H1 (cell line): ENCODE data around the gene MMP17. TPM values are rescaled to one million over a fixed set of nuclear protein-coding genes. Genes with fewer than 3 reads are reported as not detected.

Source experiments
- ATF2 ChIP-seq: IDR thresholded peaks from 2 replicates; pipeline ENCODE4 v1.6.1; 2012; ENCODE audit warnings: low read length, inconsistent platforms
- CREB1 ChIP-seq: IDR thresholded peaks from 2 replicates; pipeline ENCODE4 v1.6.1; 2012; ENCODE audit warnings: inconsistent platforms
- EP300 ChIP-seq, 2 experiments: IDR thresholded peaks; 1 replicate in 1 of 2; 2 replicates in 1 of 2; pipeline ENCODE4 v1.6.1; 2011 to 2012; ENCODE audit warnings: low read depth in 2 of 2, low read length in 2 of 2, mild to moderate bottlenecking in 2 of 2, borderline replicate concordance in 1 of 2, inconsistent platforms in 1 of 2, moderate library complexity in 1 of 2
- GABPA ChIP-seq: IDR thresholded peaks from 2 replicates; pipeline ENCODE4 v1.6.1; 2011; ENCODE audit warnings: mild to moderate bottlenecking, low read length, moderate library complexity, borderline replicate concordance; ENCODE audit not compliant: insufficient read depth
- HDAC6 ChIP-seq: IDR thresholded peaks from one replicate; pipeline ENCODE4 v1.7.1; 2012; ENCODE audit warnings: low read depth, mild to moderate bottlenecking, inconsistent platforms, low read length, moderate library complexity
- NANOG ChIP-seq: IDR thresholded peaks from 2 replicates; pipeline ENCODE4 v1.6.1; 2011; ENCODE audit warnings: low read length, low read depth, mild to moderate bottlenecking, inconsistent platforms; ENCODE audit not compliant: insufficient read depth, poor library complexity, severe bottlenecking
- RXRA ChIP-seq: IDR thresholded peaks from 2 replicates; pipeline ENCODE4 v1.6.1; 2011; ENCODE audit warnings: low read depth, mild to moderate bottlenecking, low read length, moderate library complexity; ENCODE audit not compliant: insufficient read depth
- SIX5 ChIP-seq: IDR thresholded peaks from 2 replicates; pipeline ENCODE4 v1.6.1; 2011; ENCODE audit warnings: mild to moderate bottlenecking, low read depth, low read length
- SP1 ChIP-seq: IDR thresholded peaks from 2 replicates; pipeline ENCODE4 v1.6.1; 2011; ENCODE audit warnings: low read depth, low read length
- polyA plus RNA-seq, 7 experiments: library from polyadenylated mRNA; depleted of rRNA in 3 of 7; stranded (reverse) in 5 of 7; unstranded in 2 of 7; fragments of >200 nt in 5 of 7; fragments of 200-250 nt in 2 of 7; gene quantifications; 1 replicate in 5 of 7; 2 replicates in 1 of 7; 4 replicates in 1 of 7; pipeline versions ENCODE4 v1.2.1 to v1.2.3, GENCODE V29; 2011 to 2013; ENCODE audit warnings: missing spikeins in 2 of 7, mixed read lengths in 2 of 7
- total RNA-seq: library from RNA; stranded (reverse); fragmentation: NEBNext Ultra II Directional; extraction: Animal tissue kit (Norgen Biotek cat#: 25700); gene quantifications from 2 replicates; pipeline ENCODE4 v1.2.1, GENCODE V29; 2021

Gene MMP17
- total and polyA plus RNA-seq, 2 of the 8 experiments (the other 6 are each of a cell fraction or from before 2014, with no cell fraction given): 41.3 to 53.8 TPM

- no peak for TF ChIP-seq EP300 (IDR thresholded peaks at IDR 0.05; ENCODE audit: borderline replicate concordance in 1 of 2, low read depth in 2 of 2, low read length in 2 of 2)
- no peak for TF ChIP-seq CREB1
- TF ChIP-seq NANOG: no peak
- no peak for TF ChIP-seq GABPA
- no peak for TF ChIP-seq ATF2
- TF ChIP-seq HDAC6: no peak
- no peak for TF ChIP-seq SP1
- no peak for TF ChIP-seq SIX5
- TF ChIP-seq RXRA: no peak
Observed at GRCh38 chr12:131788070-131788469, 40.1 kb upstream of the MMP17 start (continued).
